Heart right ventricle (tissue), 16 donors: ENCODE data around the gene ADAM10. TPM values are rescaled to one million over a fixed set of nuclear protein-coding genes. Genes with fewer than 3 reads are reported as not detected.

Source experiments
- ATAC-seq, 8 donors: fragments of 200-7000 bp; cut with Tn5 transposase; one replicate each; pipeline ENCODE4 v1.9.1; 2020; ENCODE audit warnings: mild to moderate bottlenecking in 8 of 8, moderate library complexity in 8 of 8, moderate number of reproducible peaks in 1 of 8
- DNase-seq, 2 donors: peaks; one replicate each; pipeline ENCODE4 v3.0.0-alpha.2; 2020
- H3K27ac ChIP-seq, 10 donors: fragments of 200-600 bp; sonication (generic) in 2 of 10; one replicate each; pipeline versions ENCODE4 v1.5.0 to v1.8.0; 2020 to 2022; ENCODE audit warnings: mild to moderate bottlenecking in 3 of 10
- H3K27me3 ChIP-seq, 7 donors: fragments of 200-600 bp; one replicate each; pipeline ENCODE4 v1.8.0; 2021 to 2022; ENCODE audit warnings: mild to moderate bottlenecking in 2 of 7
- H3K36me3 ChIP-seq, 9 donors: fragments of 200-600 bp; sonication (generic) in 1 of 9; one replicate each; pipeline versions ENCODE4 v1.5.0 to v1.8.0; 2020 to 2022; ENCODE audit warnings: mild to moderate bottlenecking in 2 of 9
- H3K4me1 ChIP-seq, 9 donors: fragments of 200-600 bp; sonication (generic) in 1 of 9; one replicate each; pipeline versions ENCODE4 v1.5.0 to v1.8.0; 2020 to 2022; ENCODE audit warnings: mild to moderate bottlenecking in 4 of 9
- H3K4me3 ChIP-seq, 10 donors: fragments of 200-600 bp; sonication (generic) in 2 of 10; one replicate each; pipeline versions ENCODE4 v1.5.0 to v1.8.0; 2020 to 2022; ENCODE audit warnings: mild to moderate bottlenecking in 7 of 10, moderate library complexity in 2 of 10
- H3K9me3 ChIP-seq, 11 donors: fragments of 200-600 bp in 10 of 11; sonication (generic) in 2 of 11; one replicate each; pipeline versions ENCODE4 v1.5.0 to v1.8.0; 2013 to 2022; ENCODE audit warnings: mild to moderate bottlenecking in 2 of 11, control low read depth in 1 of 11, moderate library complexity in 1 of 11
- WGBS, 2 donors: extraction: QIAGEN DNeasy Blood & Tissue Kit; methylation state at CpG; one replicate each; pipeline ENCODE4 v1.1.7; 2013; ENCODE audit warnings: inconsistent platforms in 1 of 2; 5-methylcytosine and 5-hydroxymethylcytosine counted together
- intact Hi-C, 10 donors: fragments of 100-400 bp; cut with DNase I; formaldehyde crosslinking; loops; one replicate each; pipeline versions ENCODE4 v1.11.1 to v1.14.2; 2022
- polyA plus RNA-seq, 2 donors: library from polyadenylated mRNA; stranded (reverse); fragments of 200-250 nt; gene quantifications; one replicate each; pipeline ENCODE4 v1.2.3, GENCODE V29; 2013
- total RNA-seq, 10 donors: library from RNA; stranded (reverse); fragmentation: NEBNext Ultra II Directional in 3 of 10; extraction: Animal tissue kit (Norgen Biotek cat#: 25700) in 3 of 10; gene quantifications; one replicate each; pipeline versions ENCODE4 v1.2.1 to v1.2.4, GENCODE V29; 2021 to 2023
- TF ChIP-seq, protein P1 (sequence below), 9 donors: fragments of 200-600 bp; sonication (generic) in 2 of 9; IDR thresholded peaks; one replicate each; pipeline versions ENCODE4 v1.5.0 to v1.8.0; 2021 to 2022; ENCODE audit warnings: antibody characterized with exemption in 9 of 9, mild to moderate bottlenecking in 5 of 9, moderate library complexity in 1 of 9
- donor health status: Arrhythmogenic right ventricular cardiomyopathy.
- donor health status: ischemic (EF 13 %, LVEDD 7.1; RV severe dilation, severe dysfunction).
- donor health status: healthy with polysubstance abuse.
- donor health status: DM: no; HTN: yes; CAD: no.
- donor health status: DM: no; HTN: no; CAD: no.
- donor health status: ischemic (EF 25% LVEDD 6.9; RV normal size, moderate dysfunction).
- donor health status: ischemic (EF 25% LVEDD 5.7; RV mildly dilated, moderate dysfunction).
- donor health status: healthy.
- donor health status: DM: yes; HTN: yes; CAD: no.
- donor health status: Ischemic cardiomyopathy.
- donor health status: ischemic (EF 35%, LVEDD 5.7; RV mildly dilated, moderate dysfunction).
- donor health status: nonischemic (EF 11% LVEDD 7.7; RV severe dilation, severe dysfunction).
- donor health status: DM: yes; HTN: yes; CAD: no.
- donor health status: PGD.
- donor health status: ischemic (EF 29% LVEDD 5.4; RV normal size, mild dysfunction).
- donor health status: nonischemic (EF 23%, LVEDD 6.1; RV moderate dilation, normal function).

Gene ADAM10
- total and polyA plus RNA-seq, 12 donors: 10.2 to 110 (median 80.1) TPM

- no peak for DNase-seq
These were observed 201.7 kb downstream of the ADAM10 start for GRCh38 chr15:58547628-58548307.

DNA sequence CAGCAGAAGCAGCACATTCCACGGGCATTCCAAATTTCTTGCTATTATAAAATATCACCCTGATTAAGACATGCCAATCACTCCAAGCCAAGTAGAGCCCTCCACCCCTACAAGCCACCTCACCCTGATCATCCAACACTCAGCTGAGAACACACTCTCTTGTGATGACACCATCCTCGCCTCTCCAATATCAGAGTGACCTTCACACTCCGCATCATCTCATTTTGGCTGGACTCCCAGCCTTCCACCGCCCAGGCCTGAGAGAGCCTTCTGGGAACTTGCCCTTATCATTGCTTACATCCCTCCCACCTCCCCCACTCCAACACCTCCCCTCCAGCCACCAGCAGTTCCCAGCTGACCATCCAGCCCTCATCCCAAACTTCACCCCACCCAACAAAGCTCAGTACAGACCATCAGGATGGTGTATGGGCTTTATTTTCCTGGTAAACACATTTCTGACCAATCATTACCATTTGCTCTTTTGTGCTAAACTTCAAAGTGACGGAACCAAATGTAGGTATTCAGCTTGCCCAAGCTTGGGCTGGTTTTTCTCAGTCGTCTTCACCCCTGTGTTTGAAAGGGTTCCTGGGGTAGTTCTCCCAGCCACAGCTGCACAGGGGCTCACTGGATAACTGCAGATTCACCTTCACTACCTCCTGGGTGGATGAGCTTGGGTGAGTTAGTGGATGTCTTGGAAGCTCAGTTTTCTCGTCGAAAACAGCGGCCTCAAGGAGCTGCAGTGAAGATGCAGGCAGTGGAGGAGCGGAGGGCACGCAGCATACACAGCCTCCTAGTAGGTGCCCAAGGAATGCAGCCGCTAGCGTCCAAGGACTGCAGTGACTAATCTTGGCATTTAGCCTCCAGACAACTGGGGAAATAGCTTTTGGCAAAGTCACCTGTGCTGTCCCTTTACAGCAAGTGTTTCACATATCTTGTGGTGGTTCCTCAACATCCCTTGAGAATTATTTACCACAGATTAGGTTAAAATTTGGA lies 202.6 kb downstream of the ADAM10 start:
- Histone ChIP-seq H3K27me3 (no peaks in the 10 kb centered on the region), H3K9me3 (no peaks in the 10 kb centered on the region), H3K4me1 (peaks cover 0 to 42% (median 18%) of the 10 kb centered on the region in 9 donors), H3K27ac (peak overlapping the region in 9 of 10 donors; percentile 54 to 82 (median 72)), H3K4me3 (no peak overlapping the region), H3K36me3 (no peaks in the 10 kb centered on the region)
- intact Hi-C loops: loop anchor here in 2 of 10 donors (2.0 to 10.0 kb wide), 2 partner anchors 22 to 282 kb away; no protein-coding TSS in a partner anchor
- peak; percentile 56 to 76 for DNase-seq
- peak; percentile 74 to 94 (median 90) for ATAC-seq
- WGBS, 2 donors: 55 to 58% methylated on average over 13 of the region's 13 CpGs
- TF ChIP-seq, protein P1, sequence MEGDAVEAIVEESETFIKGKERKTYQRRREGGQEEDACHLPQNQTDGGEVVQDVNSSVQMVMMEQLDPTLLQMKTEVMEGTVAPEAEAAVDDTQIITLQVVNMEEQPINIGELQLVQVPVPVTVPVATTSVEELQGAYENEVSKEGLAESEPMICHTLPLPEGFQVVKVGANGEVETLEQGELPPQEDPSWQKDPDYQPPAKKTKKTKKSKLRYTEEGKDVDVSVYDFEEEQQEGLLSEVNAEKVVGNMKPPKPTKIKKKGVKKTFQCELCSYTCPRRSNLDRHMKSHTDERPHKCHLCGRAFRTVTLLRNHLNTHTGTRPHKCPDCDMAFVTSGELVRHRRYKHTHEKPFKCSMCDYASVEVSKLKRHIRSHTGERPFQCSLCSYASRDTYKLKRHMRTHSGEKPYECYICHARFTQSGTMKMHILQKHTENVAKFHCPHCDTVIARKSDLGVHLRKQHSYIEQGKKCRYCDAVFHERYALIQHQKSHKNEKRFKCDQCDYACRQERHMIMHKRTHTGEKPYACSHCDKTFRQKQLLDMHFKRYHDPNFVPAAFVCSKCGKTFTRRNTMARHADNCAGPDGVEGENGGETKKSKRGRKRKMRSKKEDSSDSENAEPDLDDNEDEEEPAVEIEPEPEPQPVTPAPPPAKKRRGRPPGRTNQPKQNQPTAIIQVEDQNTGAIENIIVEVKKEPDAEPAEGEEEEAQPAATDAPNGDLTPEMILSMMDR (IDR thresholded peaks at IDR 0.05): no peak

More at GRCh38 chr15:58547628-58548307, 201.7 kb downstream of the ADAM10 start:
- WGBS, 2 donors: 90 to 96% methylated on average over 9 of the region's 9 CpGs
- intact Hi-C loops: loop anchor here in 3 of 10 donors (2.0 to 10.0 kb wide), 3 partner anchors 19 to 283 kb away; no protein-coding TSS in a partner anchor
- Histone ChIP-seq H3K9me3 (no peaks in the 10 kb centered on the region), H3K27ac (peak overlapping the region in 8 of 10 donors; percentile 12 to 82 (median 74)), H3K27me3 (no peaks in the 10 kb centered on the region), H3K36me3 (no peaks in the 10 kb centered on the region), H3K4me3 (no peak overlapping the region), H3K4me1 (peaks cover 0 to 48% (median 18%) of the 10 kb centered on the region in 9 donors)
- TF ChIP-seq, protein P1 (IDR thresholded peaks at IDR 0.05): no peak
- ATAC-seq: no peak

GRCh38 chr15:58546066-58546591 lies 203.4 kb downstream of the ADAM10 start:
- H3K9me3 ChIP-seq: no peaks in the 10 kb centered on the region
- intact Hi-C loops: loop anchor here in 2 of 10 donors (2.0 to 10.0 kb wide), 2 partner anchors 21 to 281 kb away; no protein-coding TSS in a partner anchor
- H3K27ac ChIP-seq: peak overlapping the region in 8 of 10 donors; percentile 44 to 82 (median 68)
- TF ChIP-seq, protein P1 (IDR thresholded peaks at IDR 0.05): no peak
- H3K27me3 ChIP-seq: no peaks in the 10 kb centered on the region
- no peaks in the 10 kb centered on the region for H3K36me3 ChIP-seq
- DNase-seq (peak in 1 of 2 donors; percentile 38), ATAC-seq (peak in 2 of 8 donors; percentile 1 to 18)
- 74 to 79% methylated on average over 9 of the region's 9 CpGs for WGBS, 2 donors
- H3K4me3 ChIP-seq: no peak overlapping the region
- peaks cover 0 to 42% (median 18%) of the 10 kb centered on the region in 9 donors for H3K4me1 ChIP-seq
